Trophoblast cell (in vitro differentiated cells and primary cell): ENCODE results near the gene WNK1.

Experiments
- DNase-seq, 2 donors: peaks; one replicate each; pipeline ENCODE4 v3.0.0-alpha.2; 2016
- H2AFZ ChIP-seq: 2 replicates; pipeline ENCODE4 v1.6.1; 2013; ENCODE audit warnings: low read length, moderate library complexity, mild to moderate bottlenecking; ENCODE audit not compliant: insufficient read depth, poor library complexity
- H2AK5ac ChIP-seq: 2 replicates; pipeline ENCODE4 v1.6.1; 2013; ENCODE audit warnings: mild to moderate bottlenecking, low read length
- H2BK120ac ChIP-seq: 2 replicates; pipeline ENCODE4 v1.6.1; 2013; ENCODE audit warnings: low read length, mild to moderate bottlenecking, moderate library complexity; ENCODE audit not compliant: insufficient read depth, poor library complexity
- H2BK12ac ChIP-seq: 2 replicates; pipeline ENCODE4 v1.6.1; 2013; ENCODE audit warnings: mild to moderate bottlenecking, low read length, moderate library complexity
- H2BK5ac ChIP-seq: 2 replicates; pipeline ENCODE4 v1.6.1; 2013; ENCODE audit warnings: low read length, low read depth, moderate library complexity, mild to moderate bottlenecking; ENCODE audit not compliant: poor library complexity
- H3K14ac ChIP-seq: 2 replicates; pipeline ENCODE4 v1.6.1; 2013; ENCODE audit warnings: mild to moderate bottlenecking, low read length
- H3K18ac ChIP-seq: 2 replicates; pipeline ENCODE4 v1.6.1; 2013; ENCODE audit warnings: mild to moderate bottlenecking, low read length
- H3K23ac ChIP-seq: 2 replicates; pipeline ENCODE4 v1.6.1; 2013; ENCODE audit warnings: low read length
- H3K27ac ChIP-seq: 2 replicates; pipeline ENCODE4 v1.5.1; 2013; ENCODE audit warnings: low read depth, mild to moderate bottlenecking, inconsistent platforms, low read length, moderate library complexity
- H3K27me3 ChIP-seq: 2 replicates; pipeline ENCODE4 v1.6.1; 2013; ENCODE audit warnings: inconsistent platforms, mild to moderate bottlenecking, low read length, moderate library complexity; ENCODE audit not compliant: insufficient read depth
- H3K36me3 ChIP-seq, 2 experiments: 1 replicate in 1 of 2; 2 replicates in 1 of 2; pipeline ENCODE4 v1.6.1; 2013; ENCODE audit warnings: low read length in 2 of 2, mild to moderate bottlenecking in 2 of 2, moderate library complexity in 1 of 2; ENCODE audit not compliant: insufficient read depth in 2 of 2, control insufficient read depth in 1 of 2
- H3K4ac ChIP-seq: 2 replicates; pipeline ENCODE4 v1.6.1; 2013; ENCODE audit warnings: low read depth, mild to moderate bottlenecking, low read length, moderate library complexity
- H3K4me1 ChIP-seq, 2 experiments: 1 replicate in 1 of 2; 2 replicates in 1 of 2; pipeline ENCODE4 v1.6.1; 2013; ENCODE audit warnings: low read length in 2 of 2, mild to moderate bottlenecking in 2 of 2, moderate library complexity in 1 of 2; ENCODE audit not compliant: insufficient read depth in 2 of 2, control insufficient read depth in 1 of 2
- H3K4me2 ChIP-seq: 2 replicates; pipeline ENCODE4 v1.6.1; 2013; ENCODE audit warnings: inconsistent platforms, mild to moderate bottlenecking, low read length, moderate library complexity
- H3K4me3 ChIP-seq: 2 replicates; pipeline ENCODE4 v1.5.1; 2013; ENCODE audit warnings: mild to moderate bottlenecking, low read depth, low read length, inconsistent platforms
- H3K79me1 ChIP-seq: one replicate; pipeline ENCODE4 v1.6.1; 2013; ENCODE audit warnings: low read length
- H3K79me2 ChIP-seq: 2 replicates; pipeline ENCODE4 v1.6.1; 2013; ENCODE audit warnings: low read length, mild to moderate bottlenecking; ENCODE audit not compliant: control insufficient read depth, insufficient read depth, poor library complexity
- H3K9ac ChIP-seq: 2 replicates; pipeline ENCODE4 v1.6.1; 2013; ENCODE audit warnings: mild to moderate bottlenecking, low read length
- H3K9me3 ChIP-seq: 2 replicates; pipeline ENCODE4 v1.6.1; 2013; ENCODE audit warnings: low read depth, mild to moderate bottlenecking, control low read depth, inconsistent platforms, low read length; ENCODE audit not compliant: insufficient read depth
- H4K12ac ChIP-seq: 2 replicates; pipeline ENCODE4 v1.6.1; 2013; ENCODE audit warnings: low read depth, mild to moderate bottlenecking, low read length, moderate library complexity
- H4K8ac ChIP-seq: 2 replicates; pipeline ENCODE4 v1.6.1; 2013; ENCODE audit warnings: low read depth, mild to moderate bottlenecking, low read length, moderate library complexity
- H4K91ac ChIP-seq: one replicate; pipeline ENCODE4 v1.6.1; 2013; ENCODE audit warnings: low read depth, mild to moderate bottlenecking, low read length, moderate library complexity
- WGBS: extraction: QIAGEN DNeasy Blood & Tissue Kit; methylation state at CpG from one replicate; pipeline ENCODE4 v1.1.7; 2013; ENCODE audit warnings: missing lambda C conversion rate; ENCODE audit not compliant: insufficient read length, insufficient coverage; ENCODE audit errors: extremely low coverage; 5-methylcytosine and 5-hydroxymethylcytosine counted together

Gene WNK1

GRCh38 chr12:712172-712863 lies 40.1 kb upstream of the WNK1 start:
- Histone ChIP-seq H3K4me3 (no peak overlapping the region), H4K12ac (no peak overlapping the region), H3K14ac (no peak overlapping the region), H3K27me3 (no peaks in the 10 kb centered on the region), H3K23ac (no peak overlapping the region), H3K79me1 (no peaks in the 10 kb centered on the region), H2AFZ (no peak overlapping the region), H2BK120ac (no peak overlapping the region), H3K9me3 (no peaks in the 10 kb centered on the region), H2BK5ac (no peak overlapping the region), H3K4me1 (no peaks in the 10 kb centered on the region), H2AK5ac (no peak overlapping the region), H2BK12ac (no peak overlapping the region), H3K18ac (no peak overlapping the region), H3K9ac (no peak overlapping the region), H4K91ac (no peak overlapping the region), H3K4ac (no peak overlapping the region), H3K36me3 (no peaks in the 10 kb centered on the region), H4K8ac (no peak overlapping the region), H3K4me2 (peak overlapping the region; percentile 22), H3K27ac (no peak overlapping the region), H3K79me2 (no peaks in the 10 kb centered on the region)
- WGBS, result no CpG with 5 or more reads among the region's 8 CpGs
- no peak for DNase-seq

- H2BK120ac ChIP-seq, result no peak overlapping the region
- no peak overlapping the region for H3K18ac ChIP-seq
- no peaks in the 10 kb centered on the region for H3K79me2 ChIP-seq
- H4K12ac ChIP-seq, result no peak overlapping the region
- no peaks in the 10 kb centered on the region for H3K9me3 ChIP-seq
- H2BK5ac ChIP-seq, result no peak overlapping the region
- H4K8ac ChIP-seq, result no peak overlapping the region
- no peak overlapping the region for H3K14ac ChIP-seq
- DNase-seq, result no peak
- H2BK12ac ChIP-seq, result no peak overlapping the region
- no peaks in the 10 kb centered on the region for H3K4me1 ChIP-seq
- no peak overlapping the region for H4K91ac ChIP-seq
- no CpG with 5 or more reads among the region's 9 CpGs for WGBS
- H3K23ac ChIP-seq, result no peak overlapping the region
- H3K27ac ChIP-seq, result no peak overlapping the region
- no peak overlapping the region for H2AK5ac ChIP-seq
- H3K27me3 ChIP-seq, result no peaks in the 10 kb centered on the region
- H3K79me1 ChIP-seq, result no peaks in the 10 kb centered on the region
- no peak overlapping the region for H3K9ac ChIP-seq
- no peak overlapping the region for H3K4ac ChIP-seq
- H2AFZ ChIP-seq, result peak overlapping the region; percentile 3
- no peak overlapping the region for H3K4me2 ChIP-seq
- H3K4me3 ChIP-seq, result no peak overlapping the region
- H3K36me3 ChIP-seq, result no peaks in the 10 kb centered on the region
Observed at GRCh38 chr12:713281-713875, 39.0 kb upstream of the WNK1 start.

GRCh38 chr12:716506-716905 lies 35.9 kb upstream of the WNK1 start:
- WGBS, result no CpG with 5 or more reads among the region's 4 CpGs
- no peak overlapping the region for H3K4me3 ChIP-seq
- no peak overlapping the region for H2AFZ ChIP-seq
- H3K4ac ChIP-seq, result no peak overlapping the region
- DNase-seq, result peak in 1 of 2 donors; percentile 48
- no peak overlapping the region for H3K27ac ChIP-seq
- no peak overlapping the region for H2BK5ac ChIP-seq
- H4K91ac ChIP-seq, result no peak overlapping the region
- no peaks in the 10 kb centered on the region for H3K79me1 ChIP-seq
- no peaks in the 10 kb centered on the region for H3K27me3 ChIP-seq
- no peak overlapping the region for H2AK5ac ChIP-seq
- no peak overlapping the region for H3K18ac ChIP-seq
- H3K79me2 ChIP-seq, result no peaks in the 10 kb centered on the region
- H2BK120ac ChIP-seq, result no peak overlapping the region
- no peak overlapping the region for H4K12ac ChIP-seq
- no peak overlapping the region for H3K23ac ChIP-seq
- no peak overlapping the region for H3K9ac ChIP-seq
- peaks cover 2% of the 10 kb centered on the region for H3K9me3 ChIP-seq
- no peaks in the 10 kb centered on the region for H3K4me1 ChIP-seq
- no peak overlapping the region for H2BK12ac ChIP-seq
- H3K4me2 ChIP-seq, result no peak overlapping the region
- no peak overlapping the region for H4K8ac ChIP-seq
- no peaks in the 10 kb centered on the region for H3K36me3 ChIP-seq
- H3K14ac ChIP-seq, result no peak overlapping the region

GRCh38 chr12:718756-719102 lies 33.6 kb upstream of the WNK1 start:
- H3K27me3 ChIP-seq, result no peaks in the 10 kb centered on the region
- no peak overlapping the region for H3K18ac ChIP-seq
- no peak overlapping the region for H2BK12ac ChIP-seq
- H4K12ac ChIP-seq, result no peak overlapping the region
- peaks cover 2% of the 10 kb centered on the region for H3K9me3 ChIP-seq
- H3K79me1 ChIP-seq, result no peaks in the 10 kb centered on the region
- H3K9ac ChIP-seq, result no peak overlapping the region
- H2BK5ac ChIP-seq, result no peak overlapping the region
- no peak overlapping the region for H3K27ac ChIP-seq
- H3K23ac ChIP-seq, result no peak overlapping the region
- no peak overlapping the region for H2BK120ac ChIP-seq
- no peak overlapping the region for H2AFZ ChIP-seq
- H3K36me3 ChIP-seq, result no peaks in the 10 kb centered on the region
- H4K91ac ChIP-seq, result no peak overlapping the region
- H2AK5ac ChIP-seq, result no peak overlapping the region
- H3K4ac ChIP-seq, result no peak overlapping the region
- no peak overlapping the region for H3K14ac ChIP-seq
- no CpG with 5 or more reads among the region's 4 CpGs for WGBS
- no peak for DNase-seq
- H3K79me2 ChIP-seq, result no peaks in the 10 kb centered on the region
- no peaks in the 10 kb centered on the region for H3K4me1 ChIP-seq
- H3K4me2 ChIP-seq, result no peak overlapping the region
- no peak overlapping the region for H4K8ac ChIP-seq
- H3K4me3 ChIP-seq, result no peak overlapping the region
